CD14-positive monocyte (primary cell): ENCODE results near the gene AFDN. TPM values are rescaled to one million over a fixed set of nuclear protein-coding genes. Genes with fewer than 3 reads are reported as not detected.

Experiments
- DNase-seq, 3 donors: peaks; one replicate each; pipeline ENCODE4 v3.0.0-alpha.2; 2011 to 2022
- H2AFZ ChIP-seq: 2 replicates; pipeline ENCODE4 v1.6.0; 2012; ENCODE audit warnings: mild to moderate bottlenecking, low read depth, low read length, inconsistent platforms; ENCODE audit not compliant: insufficient read depth, poor library complexity, severe bottlenecking
- H3K27ac ChIP-seq, 2 donors: 1 replicate in 1 of 2; 2 replicates in 1 of 2; pipeline ENCODE4 v1.5.1; 2012 to 2013; ENCODE audit warnings: low read length in 2 of 2, control low read depth in 1 of 2, inconsistent platforms in 1 of 2, low read depth in 1 of 2, mild to moderate bottlenecking in 1 of 2
- H3K27me3 ChIP-seq, 2 donors: one replicate each; pipeline versions ENCODE4 v1.6.0 to v1.6.1; 2011 to 2013; ENCODE audit warnings: low read length in 2 of 2; ENCODE audit not compliant: control insufficient read depth in 2 of 2, insufficient read depth in 2 of 2
- H3K36me3 ChIP-seq, 2 donors: replicated peaks in 1 of 2; 1 replicate in 1 of 2; 2 replicates in 1 of 2; pipeline versions ENCODE4 v1.5.1 to v1.6.1; 2012 to 2013; ENCODE audit warnings: low read length in 2 of 2, control low read depth in 1 of 2, inconsistent platforms in 1 of 2, mild to moderate bottlenecking in 1 of 2; ENCODE audit not compliant: insufficient read depth in 2 of 2, control insufficient read depth in 1 of 2
- H3K4me1 ChIP-seq, 2 donors: 1 replicate in 1 of 2; 2 replicates in 1 of 2; pipeline versions ENCODE4 v1.5.1 to v1.6.1; 2012 to 2013; ENCODE audit warnings: low read length in 2 of 2, control low read depth in 1 of 2, inconsistent platforms in 1 of 2, mild to moderate bottlenecking in 1 of 2, moderate library complexity in 1 of 2; ENCODE audit not compliant: insufficient read depth in 2 of 2, control insufficient read depth in 1 of 2
- H3K4me2 ChIP-seq: replicated peaks from 2 replicates; pipeline ENCODE3; 2012; ENCODE audit warnings: low read length, moderate library complexity, mild to moderate bottlenecking; ENCODE audit not compliant: poor library complexity, severe bottlenecking; ENCODE audit errors: extremely low read depth
- H3K4me3 ChIP-seq, 3 experiments: fragments of 200-600 bp in 1 of 3; sonication (generic) in 1 of 3; replicated peaks in 1 of 3; 1 replicate in 2 of 3; 2 replicates in 1 of 3; pipeline ENCODE4 v1.5.1; 2011 to 2013; ENCODE audit warnings: low read length in 3 of 3, mild to moderate bottlenecking in 3 of 3, control low read depth in 2 of 3, low read depth in 2 of 3, inconsistent platforms in 1 of 3, moderate library complexity in 1 of 3
- H3K79me2 ChIP-seq: 2 replicates; pipeline ENCODE4 v1.6.0; 2012; ENCODE audit warnings: mild to moderate bottlenecking, control low read depth, inconsistent platforms, low read length, moderate library complexity; ENCODE audit not compliant: insufficient read depth
- H3K9ac ChIP-seq: 2 replicates; pipeline ENCODE4 v1.6.0; 2017; ENCODE audit warnings: low read length, mild to moderate bottlenecking; ENCODE audit not compliant: insufficient read depth, poor library complexity, severe bottlenecking
- H3K9me3 ChIP-seq, 2 donors: replicated peaks in 1 of 2; 1 replicate in 1 of 2; 2 replicates in 1 of 2; pipeline versions ENCODE4 v1.5.1 to v1.6.1; 2012 to 2013; ENCODE audit warnings: low read length in 2 of 2, control low read depth in 1 of 2; ENCODE audit not compliant: control insufficient read depth in 1 of 2, insufficient read depth in 1 of 2
- H4K20me1 ChIP-seq: 2 replicates; pipeline ENCODE4 v1.6.0; 2012; ENCODE audit warnings: mild to moderate bottlenecking, low read length, control low read depth, moderate library complexity; ENCODE audit not compliant: insufficient read depth
- H3K27ac Mint-ChIP-seq, 7 donors: one replicate each; pipeline ENCODE4 v1.8.0; 2020; ENCODE audit warnings: mild to moderate bottlenecking in 7 of 7, mixed read lengths in 7 of 7, moderate library complexity in 6 of 7, inconsistent platforms in 2 of 7
- H3K27me3 Mint-ChIP-seq, 3 donors: one replicate each; pipeline ENCODE4 v1.8.0; 2021 to 2022; ENCODE audit warnings: low read depth in 3 of 3, mild to moderate bottlenecking in 3 of 3, mixed read lengths in 3 of 3, moderate library complexity in 3 of 3, inconsistent platforms in 1 of 3
- H3K36me3 Mint-ChIP-seq, 2 donors: one replicate each; pipeline ENCODE4 v1.8.0; 2020; ENCODE audit warnings: mixed read lengths in 2 of 2, inconsistent platforms in 1 of 2, mild to moderate bottlenecking in 1 of 2
- H3K4me1 Mint-ChIP-seq: one replicate; pipeline ENCODE4 v1.8.0; 2020; ENCODE audit warnings: mild to moderate bottlenecking, mixed read lengths
- H3K4me3 Mint-ChIP-seq, 2 donors: one replicate each; pipeline ENCODE4 v1.8.0; 2020; ENCODE audit warnings: mild to moderate bottlenecking in 2 of 2, mixed read lengths in 2 of 2, moderate library complexity in 1 of 2
- H3K9me3 Mint-ChIP-seq, 7 donors: one replicate each; pipeline ENCODE4 v1.8.0; 2020 to 2022; ENCODE audit warnings: mixed read lengths in 7 of 7, mild to moderate bottlenecking in 6 of 7, moderate library complexity in 6 of 7, inconsistent platforms in 2 of 7
- WGBS: methylation state at CpG from one replicate; pipeline ENCODE4 v1.1.5; 2013; ENCODE audit warnings: missing lambda C conversion rate; ENCODE audit not compliant: insufficient coverage; 5-methylcytosine and 5-hydroxymethylcytosine counted together
- intact Hi-C, 2 donors: fragments of 100-400 bp; cut with micrococcal nuclease; formaldehyde crosslinking; loops; one replicate each; pipeline versions ENCODE4 v1.15.0 to v1.15.1; 2023
- polyA plus RNA-seq, 3 donors: library from polyadenylated mRNA; depleted of rRNA in 1 of 3; unstranded in 2 of 3; stranded (reverse) in 1 of 3; fragments of 300-500 nt in 2 of 3; fragments of >200 nt in 1 of 3; fragmentation: Illumina TruSeq in 2 of 3; gene quantifications; 1 replicate in 2 of 3; 2 replicates in 1 of 3; pipeline ENCODE4 v1.2.3, GENCODE V29; 2012 to 2021
- TF ChIP-seq, protein P1 (sequence below): fragments of 200-600 bp; IDR thresholded peaks from one replicate; pipeline ENCODE4 v1.8.0; 2022; ENCODE audit warnings: antibody characterized with exemption, mild to moderate bottlenecking

AFDN gene
- polyA plus RNA-seq, 3 donors: 0.03 to 1.5 TPM; not detected in 1

DNA sequence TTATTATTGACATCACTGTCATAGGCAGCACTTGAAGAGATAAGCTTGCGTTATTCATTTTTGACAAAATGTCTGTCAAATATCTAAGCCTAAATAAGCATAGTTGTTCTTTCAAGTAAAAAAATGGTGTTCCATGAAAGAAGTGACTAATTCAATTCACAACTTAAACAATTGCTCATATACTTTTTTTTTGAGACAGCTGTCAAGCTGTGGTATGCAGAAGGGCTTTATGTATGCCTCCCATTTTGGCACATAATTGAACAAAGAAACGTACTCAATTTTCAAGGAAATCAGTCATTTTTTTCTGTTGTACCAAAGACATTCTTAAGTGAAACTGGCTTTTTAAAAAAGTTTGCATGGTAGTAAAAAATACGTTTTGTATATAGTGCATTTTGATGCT lies 8.5 kb downstream of the AFDN start:
- no peaks in the 10 kb centered on the region for H3K36me3 ChIP-seq
- intact Hi-C loops: no loop called here

DNA sequence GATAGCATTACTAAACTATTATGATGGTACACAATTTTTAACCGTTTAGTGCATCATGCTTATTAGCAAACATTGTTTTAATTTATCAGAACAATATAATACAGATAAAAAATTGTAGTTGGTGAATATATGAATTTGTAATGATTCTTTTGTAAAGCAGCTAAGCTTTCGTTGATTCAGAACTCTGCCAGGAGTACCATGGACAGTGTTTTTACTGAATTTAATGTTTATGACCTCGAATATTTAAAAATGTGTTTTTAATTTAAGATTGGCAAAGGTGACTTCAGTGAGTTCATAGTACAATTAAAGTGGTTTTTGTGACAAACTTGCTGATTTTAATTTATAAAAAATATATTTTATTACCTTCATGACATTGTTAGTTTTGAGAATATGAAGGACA lies 10.0 kb downstream of the AFDN start:
- no peak overlapping the region for H3K4me3 Mint-ChIP-seq
- Histone ChIP-seq H3K4me3 (no peak overlapping the region), H3K9me3 (no peaks in the 10 kb centered on the region), H3K27me3 (peaks cover 14 to 27% of the 10 kb centered on the region in 2 donors), H3K9ac (no peak overlapping the region), H2AFZ (no peak overlapping the region), H3K4me2 (no peak overlapping the region), H3K79me2 (no peaks in the 10 kb centered on the region), H3K27ac (no peak overlapping the region), H3K36me3 (no peaks in the 10 kb centered on the region), H4K20me1 (no peaks in the 10 kb centered on the region), H3K4me1 (peaks cover 5 to 6% of the 10 kb centered on the region in 2 donors)
- no peaks in the 10 kb centered on the region for H3K9me3 Mint-ChIP-seq
- DNase-seq: no peak
- 100% methylated on average over 1 of the region's 3 CpGs for WGBS
- peaks cover 9 to 24% (median 15%) of the 10 kb centered on the region in 3 donors for H3K27me3 Mint-ChIP-seq
- intact Hi-C loops: no loop called here
- H3K27ac Mint-ChIP-seq: no peak overlapping the region
- H3K36me3 Mint-ChIP-seq: no peaks in the 10 kb centered on the region
- TF ChIP-seq, protein P1, sequence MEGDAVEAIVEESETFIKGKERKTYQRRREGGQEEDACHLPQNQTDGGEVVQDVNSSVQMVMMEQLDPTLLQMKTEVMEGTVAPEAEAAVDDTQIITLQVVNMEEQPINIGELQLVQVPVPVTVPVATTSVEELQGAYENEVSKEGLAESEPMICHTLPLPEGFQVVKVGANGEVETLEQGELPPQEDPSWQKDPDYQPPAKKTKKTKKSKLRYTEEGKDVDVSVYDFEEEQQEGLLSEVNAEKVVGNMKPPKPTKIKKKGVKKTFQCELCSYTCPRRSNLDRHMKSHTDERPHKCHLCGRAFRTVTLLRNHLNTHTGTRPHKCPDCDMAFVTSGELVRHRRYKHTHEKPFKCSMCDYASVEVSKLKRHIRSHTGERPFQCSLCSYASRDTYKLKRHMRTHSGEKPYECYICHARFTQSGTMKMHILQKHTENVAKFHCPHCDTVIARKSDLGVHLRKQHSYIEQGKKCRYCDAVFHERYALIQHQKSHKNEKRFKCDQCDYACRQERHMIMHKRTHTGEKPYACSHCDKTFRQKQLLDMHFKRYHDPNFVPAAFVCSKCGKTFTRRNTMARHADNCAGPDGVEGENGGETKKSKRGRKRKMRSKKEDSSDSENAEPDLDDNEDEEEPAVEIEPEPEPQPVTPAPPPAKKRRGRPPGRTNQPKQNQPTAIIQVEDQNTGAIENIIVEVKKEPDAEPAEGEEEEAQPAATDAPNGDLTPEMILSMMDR: no peak
- peaks cover 4% of the 10 kb centered on the region for H3K4me1 Mint-ChIP-seq

More for the DNA sequence above, 8.5 kb downstream of the AFDN start:
- H3K27ac Mint-ChIP-seq: no peak overlapping the region
- Histone ChIP-seq H2AFZ (no peak overlapping the region), H3K27me3 (peaks cover 24 to 41% of the 10 kb centered on the region in 2 donors), H3K4me3 (no peak overlapping the region), H3K9me3 (no peaks in the 10 kb centered on the region), H3K4me1 (peaks cover 5 to 6% of the 10 kb centered on the region in 2 donors), H3K79me2 (no peaks in the 10 kb centered on the region), H3K4me2 (no peak overlapping the region), H3K9ac (no peak overlapping the region), H3K27ac (no peak overlapping the region), H4K20me1 (no peaks in the 10 kb centered on the region)
- H3K4me3 Mint-ChIP-seq: no peak overlapping the region
- TF ChIP-seq, protein P1: no peak
- no peak for DNase-seq
- no peaks in the 10 kb centered on the region for H3K36me3 Mint-ChIP-seq
- peaks cover 13 to 37% (median 26%) of the 10 kb centered on the region in 3 donors for H3K27me3 Mint-ChIP-seq
- H3K4me1 Mint-ChIP-seq: peaks cover 4% of the 10 kb centered on the region
- WGBS: no CpG with 5 or more reads among the region's 3 CpGs
- H3K9me3 Mint-ChIP-seq: peaks cover 0 to 3% (median 0%) of the 10 kb centered on the region in 7 donors
